Epithelial cell of esophagus (primary cell): Measurements from ENCODE around the gene RPL3.
A peak's percentile ranks its signal among the peaks of the same experiment; 100 is the strongest.

Source experiments
- DNase-seq: peaks from one replicate; pipeline ENCODE4 v3.0.0; 2010; ENCODE audit warnings: low read depth
- H3K4me3 ChIP-seq: 2 replicates; pipeline ENCODE4 v1.5.1; 2011; ENCODE audit warnings: mild to moderate bottlenecking, low read length, control low read depth
- CTCF ChIP-seq: IDR thresholded peaks from 2 replicates; pipeline ENCODE4 v1.5.1; 2011; ENCODE audit warnings: low read depth, mild to moderate bottlenecking, low read length, control low read depth, inconsistent platforms; ENCODE audit not compliant: insufficient read depth; ENCODE audit errors: missing control alignments

The RPL3 gene

DNA sequence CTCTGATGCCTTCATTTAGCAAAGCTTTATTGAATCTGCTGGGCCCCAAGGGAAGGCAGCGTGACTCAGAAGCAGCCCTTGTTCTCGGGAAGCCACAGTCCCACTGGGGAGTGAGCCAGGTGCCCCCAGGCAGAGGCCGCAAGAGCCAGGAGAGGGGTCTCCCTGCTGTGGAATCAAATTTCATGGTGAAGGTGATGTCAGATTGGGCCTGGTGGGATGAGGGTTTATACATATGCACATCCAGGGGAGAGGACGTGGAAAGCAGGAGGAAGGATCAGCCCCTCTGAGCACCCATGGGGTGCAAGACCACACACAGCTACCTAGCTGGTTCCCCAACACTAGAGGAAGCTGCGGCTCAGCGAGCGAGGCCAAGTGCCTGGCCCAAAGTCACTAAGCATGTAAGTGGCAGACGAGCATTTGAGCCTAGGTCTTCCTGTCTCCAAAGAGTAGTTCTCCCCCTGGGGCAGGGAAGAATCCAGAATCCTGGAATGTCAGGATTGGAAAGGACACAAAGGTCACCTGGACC lies 32.3 kb upstream of the RPL3 start:
- TF ChIP-seq CTCF = no peak
- DNase-seq = peak; percentile 47
- H3K4me3 ChIP-seq = no peak overlapping the region

GRCh38 chr22:39350757-39351688 lies 31.6 kb upstream of the RPL3 start:
- H3K4me3 ChIP-seq = peak overlapping the region; percentile 31
- DNase-seq = no peak
- no peak for TF ChIP-seq CTCF

DNA sequence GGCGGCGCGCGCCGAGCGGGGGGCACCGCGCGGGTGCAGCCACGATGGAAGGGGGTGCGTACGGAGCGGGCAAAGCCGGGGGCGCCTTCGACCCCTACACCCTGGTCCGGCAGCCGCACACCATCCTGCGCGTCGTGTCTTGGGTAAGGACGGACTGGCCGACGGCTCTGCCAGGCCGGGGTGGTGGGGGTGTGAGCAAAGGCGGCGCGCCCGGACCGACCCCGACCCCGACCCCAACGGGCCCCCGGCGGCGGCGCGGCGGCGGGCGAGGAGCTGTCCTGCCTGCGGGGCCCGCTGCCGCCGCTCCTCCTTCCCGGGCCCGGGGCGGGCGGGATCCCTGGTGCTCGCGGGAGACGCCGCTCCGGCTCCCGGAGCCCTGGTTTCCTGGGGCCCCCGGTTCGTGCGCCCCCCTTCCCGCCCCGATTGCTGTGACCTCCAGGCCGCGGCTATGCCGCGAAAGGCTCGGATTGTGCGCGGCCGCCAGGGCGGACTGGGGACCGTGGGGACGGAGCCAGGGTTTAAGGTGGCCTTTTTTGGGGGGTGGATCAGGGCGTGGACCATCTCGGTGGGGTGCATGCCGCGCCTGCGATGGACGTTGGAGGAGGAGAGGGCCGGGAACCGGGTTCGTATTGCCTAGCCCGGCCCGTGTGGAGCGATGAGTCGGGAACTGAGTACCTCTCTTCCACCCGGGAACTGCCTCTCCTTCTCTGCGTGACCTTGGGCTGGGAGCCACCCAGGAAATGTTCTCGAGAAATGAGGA lies 30.7 kb upstream of the RPL3 start, which contains the start of gene SYNGR1:
Gene SYNGR1 (plus strand): TSS at position 25 of the 760 bp plus-strand sequence. CDS start 20 bp downstream, at position 45.
- peak within 1 kb of the TSS; percentile 44 for H3K4me3 ChIP-seq
- no peak for DNase-seq
- TF ChIP-seq CTCF = no peak

DNA sequence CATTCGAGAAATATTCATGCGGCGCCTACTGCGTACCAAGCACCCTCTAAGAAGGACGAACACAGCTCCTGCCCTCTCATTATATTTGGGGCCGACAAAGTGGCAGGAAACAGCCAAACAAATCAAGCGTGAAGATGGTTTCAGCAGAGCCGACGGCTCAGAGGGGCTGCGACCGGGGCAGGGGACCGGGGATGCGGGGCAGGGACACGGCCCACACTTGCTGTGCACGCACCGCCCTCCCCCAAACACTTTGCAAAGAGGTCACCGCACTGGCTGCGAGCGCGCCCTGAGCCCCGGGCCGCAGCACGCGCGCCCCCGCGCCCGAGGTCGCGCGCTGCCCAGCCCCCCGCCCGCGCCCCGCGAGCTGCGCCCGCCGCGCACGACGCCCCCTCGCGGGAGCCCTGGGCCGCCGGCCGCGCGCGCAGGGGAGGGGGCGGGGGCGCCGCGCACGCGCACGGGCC lies 30.1 kb upstream of the RPL3 start:
- DNase-seq = no peak
- no peak for TF ChIP-seq CTCF
- peak overlapping the region; percentile 44 for H3K4me3 ChIP-seq

GRCh38 chr22:39348909-39349505 lies 29.6 kb upstream of the RPL3 start:
- H3K4me3 ChIP-seq = peak overlapping the region; percentile 44
- TF ChIP-seq CTCF = no peak
- no peak for DNase-seq

DNA sequence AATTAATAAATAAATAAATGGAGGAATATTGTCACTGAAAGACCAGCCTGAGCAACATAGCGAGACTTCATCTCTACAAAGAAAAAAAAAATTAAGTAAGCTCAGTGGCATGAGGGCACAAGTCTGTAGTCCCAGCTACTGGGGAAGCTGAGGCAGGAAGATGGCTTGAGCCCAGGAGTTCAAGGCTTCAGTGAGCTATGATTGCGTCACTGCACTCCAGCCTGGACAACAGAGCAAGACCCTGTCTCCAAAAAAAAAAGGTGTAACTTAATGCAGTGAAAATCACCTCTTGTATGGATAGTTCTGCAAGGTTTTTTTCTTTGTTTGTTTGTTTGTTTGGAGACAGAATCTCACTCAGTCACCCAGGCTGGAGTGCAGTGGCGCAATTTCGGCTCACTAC lies 25.8 kb upstream of the RPL3 start:
- no peak overlapping the region for H3K4me3 ChIP-seq
- no peak for TF ChIP-seq CTCF
- DNase-seq = no peak
